ENCODE results near the gene DNAH1.

Gene DNAH1

GRCh38 chr3:52447512-52448355 is 131.6 kb downstream of the DNAH1 start:
- DNase-seq (ENCODE audit: low spot score) = no peak
